ENCODE results near the gene NPRL2. TPM values are rescaled to one million over a fixed set of nuclear protein-coding genes. Genes with fewer than 3 reads are reported as not detected.

Gene NPRL2
- total RNA-seq, 1 experiment from 2014 or later = 24.1 TPM

DNA sequence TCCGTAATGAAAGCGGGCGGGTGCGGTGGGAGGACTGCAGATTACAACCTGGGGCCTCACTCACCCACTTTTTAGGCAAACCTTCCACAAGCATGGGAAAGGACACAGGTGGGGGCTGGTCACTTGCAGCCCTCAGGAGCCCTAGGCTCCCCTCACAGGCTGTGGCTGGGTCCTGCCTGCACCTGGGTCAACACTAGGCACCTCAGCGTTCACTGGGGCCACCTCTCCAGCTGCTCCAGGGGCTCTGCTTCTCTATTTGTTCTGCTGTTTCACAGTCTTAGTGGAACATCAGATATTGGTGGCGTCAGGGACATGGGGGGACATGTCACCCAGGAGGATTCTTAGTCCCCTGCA is 38.8 kb upstream of the NPRL2 start:
- Histone ChIP-seq H3K4me1 (replicated peaks; ENCODE audit: insufficient read depth) (peaks cover 8% of the 10 kb centered on the region; the same call in 1 of the 2 replicates), H3K27me3 (ENCODE audit: insufficient read depth, low read depth) (no peaks in the 10 kb centered on the region), H3K4me2 (no peak overlapping the region), H3K9me2 (ENCODE audit: insufficient read depth) (no peaks in the 10 kb centered on the region), H4K20me1 (ENCODE audit: insufficient read depth) (no peaks in the 10 kb centered on the region), H2AFZ (no peak overlapping the region), H3K27ac (no peak overlapping the region), H3K4me3 (no peak overlapping the region), H3K36me3 (ENCODE audit: low read depth) (no peaks in the 10 kb centered on the region), H3K79me2 (ENCODE audit: low read depth) (no peaks in the 10 kb centered on the region), H3K9me3 (ENCODE audit: insufficient read depth, low read depth) (no peaks in the 10 kb centered on the region), H3F3A (ENCODE audit: insufficient read depth, low read depth) (no peaks in the 10 kb centered on the region)
- CTCF ChIA-PET = no interaction called here
- DNase-seq = no peak
- TF ChIP-seq CTCF (conservative IDR thresholded peaks at IDR 0.05) = no peak
- no peak for TF ChIP-seq EZH2 (IDR thresholded peaks at IDR 0.05; ENCODE audit: low read depth)
- intact Hi-C loops (cut with micrococcal nuclease; ENCODE audit: unreplicated experiment) = no loop called here
- POLR2A ChIA-PET (ENCODE audit: unreplicated experiment) = no interaction called here
- BruUV-seq (replicated peaks) = no TSS peak

DNA sequence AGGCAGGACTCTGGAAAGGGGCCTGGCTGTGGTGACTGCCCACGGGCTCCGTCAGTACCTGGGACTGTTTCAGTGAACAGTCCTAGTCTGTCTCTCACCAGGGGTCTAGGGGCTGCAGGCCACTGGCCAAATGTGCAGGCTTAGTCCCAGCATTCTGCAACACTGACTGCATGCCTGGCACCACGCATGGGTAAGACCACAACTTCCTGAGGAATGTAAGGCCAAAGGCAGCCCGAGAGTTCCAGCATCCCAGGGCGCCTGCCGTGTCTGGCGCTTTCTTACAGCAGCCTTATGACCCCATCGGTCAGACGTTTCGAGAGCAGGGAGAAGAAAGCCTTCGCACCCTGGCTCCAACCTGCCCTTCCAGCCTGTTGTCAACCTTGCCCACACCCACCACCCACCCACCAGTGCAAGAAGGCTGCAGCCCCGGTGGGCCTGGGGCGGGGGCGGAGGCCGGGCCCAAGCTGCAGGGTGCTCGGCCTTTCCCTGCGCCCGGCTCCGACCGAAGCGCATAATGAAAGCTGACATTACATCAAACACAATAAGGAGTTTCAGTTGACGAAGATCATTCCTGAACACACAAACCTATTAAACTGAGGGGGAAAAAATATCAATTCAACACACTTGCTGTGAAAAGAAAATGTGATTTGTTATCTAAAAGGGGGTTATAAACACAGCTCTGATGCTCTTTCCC is 38.3 kb upstream of the NPRL2 start:
- ChIA-PET CTCF (no interaction called here), POLR2A (ENCODE audit: unreplicated experiment) (no interaction called here)
- no peaks in the 10 kb centered on the region for H3K79me2 ChIP-seq (ENCODE audit: low read depth)
- H3K9me3 ChIP-seq (ENCODE audit: insufficient read depth, low read depth) = no peaks in the 10 kb centered on the region
- H3K27me3 ChIP-seq (ENCODE audit: insufficient read depth, low read depth) = no peaks in the 10 kb centered on the region
- no peak overlapping the region for H3K4me2 ChIP-seq
- H3K4me3 ChIP-seq = no peak overlapping the region
- peaks cover 8% of the 10 kb centered on the region; the same call in 1 of the 2 replicates for H3K4me1 ChIP-seq (replicated peaks; ENCODE audit: insufficient read depth)
- no peak overlapping the region for H2AFZ ChIP-seq
- H3F3A ChIP-seq (ENCODE audit: insufficient read depth, low read depth) = no peaks in the 10 kb centered on the region
- TF ChIP-seq CTCF (conservative IDR thresholded peaks at IDR 0.05) (no peak; the same call in 1 of the 2 replicates), EZH2 (IDR thresholded peaks at IDR 0.05; ENCODE audit: low read depth) (no peak)
- intact Hi-C loops (cut with micrococcal nuclease; ENCODE audit: unreplicated experiment) = no loop called here
- H3K9me2 ChIP-seq (ENCODE audit: insufficient read depth) = no peaks in the 10 kb centered on the region
- no peak overlapping the region for H3K27ac ChIP-seq
- H3K36me3 ChIP-seq (ENCODE audit: low read depth) = no peaks in the 10 kb centered on the region
- H4K20me1 ChIP-seq (ENCODE audit: insufficient read depth) = no peaks in the 10 kb centered on the region
- no TSS peak for BruUV-seq (replicated peaks)
- no peak for DNase-seq

- no peak overlapping the region for H3K4me3 ChIP-seq
- CTCF ChIA-PET = no interaction called here
- BruUV-seq (replicated peaks) = no TSS peak
- no peak for DNase-seq
- TF ChIP-seq CTCF (conservative IDR thresholded peaks at IDR 0.05) = no peak; the same call in 1 of the 2 replicates
- no peak for TF ChIP-seq EZH2 (IDR thresholded peaks at IDR 0.05; ENCODE audit: low read depth)
- H3K9me3 ChIP-seq (ENCODE audit: insufficient read depth, low read depth) = no peaks in the 10 kb centered on the region
- no peak overlapping the region for H3K27ac ChIP-seq
- H3K27me3 ChIP-seq (ENCODE audit: insufficient read depth, low read depth) = no peaks in the 10 kb centered on the region
- H2AFZ ChIP-seq = no peak overlapping the region
- H3K79me2 ChIP-seq (ENCODE audit: low read depth) = no peaks in the 10 kb centered on the region
- intact Hi-C loops (cut with micrococcal nuclease; ENCODE audit: unreplicated experiment) = no loop called here
- POLR2A ChIA-PET (ENCODE audit: unreplicated experiment) = no interaction called here
- H3F3A ChIP-seq (ENCODE audit: insufficient read depth, low read depth) = no peaks in the 10 kb centered on the region
- no peak overlapping the region for H3K4me2 ChIP-seq
- no peaks in the 10 kb centered on the region for H3K9me2 ChIP-seq (ENCODE audit: insufficient read depth)
- no peaks in the 10 kb centered on the region; the same call in 1 of the 2 replicates for H4K20me1 ChIP-seq (ENCODE audit: insufficient read depth)
- peaks cover 8% of the 10 kb centered on the region; the same call in 1 of the 2 replicates for H3K4me1 ChIP-seq (replicated peaks; ENCODE audit: insufficient read depth)
- no peaks in the 10 kb centered on the region for H3K36me3 ChIP-seq (ENCODE audit: low read depth)
Observed at GRCh38 chr3:50388016-50388719, 37.6 kb upstream of the NPRL2 start.

Data from PC-9 (cell line).